GM23338 (cell line): Measurements from ENCODE around the gene SEMA4D. TPM values are rescaled to one million over a fixed set of nuclear protein-coding genes. Genes with fewer than 3 reads are reported as not detected.

Experiments
- ATAC-seq: fragments of 200-7000 bp; cut with Tn5 transposase; 3 replicates; pipeline ENCODE4 v1.9.1; 2020
- DNase-seq: peaks from one replicate; pipeline ENCODE4 v3.0.0-alpha.2; 2015; ENCODE audit warnings: low spot score
- H2AFZ ChIP-seq: fragments of 200-600 bp; sonication (generic); 2 replicates; pipeline ENCODE4 v1.8.0; 2016; ENCODE audit warnings: antibody characterized with exemption, mild to moderate bottlenecking, moderate library complexity
- H3F3A ChIP-seq: fragments of 200-600 bp; sonication (generic); replicated peaks from 2 replicates; pipeline ENCODE4 v1.8.0; 2017; ENCODE audit warnings: antibody characterized with exemption, mixed run types, low read depth
- H3K27ac ChIP-seq: fragments of 200-600 bp; sonication (generic); 2 replicates; pipeline ENCODE4 v1.6.1; 2016; ENCODE audit warnings: low read depth
- H3K27me3 ChIP-seq: fragments of 200-600 bp; sonication (generic); 2 replicates; pipeline ENCODE4 v1.8.0; 2016; ENCODE audit warnings: mild to moderate bottlenecking, mixed run types, moderate library complexity; ENCODE audit not compliant: insufficient read depth
- H3K36me3 ChIP-seq: fragments of 200-600 bp; sonication (generic); 2 replicates; pipeline ENCODE4 v1.8.0; 2016; ENCODE audit warnings: mild to moderate bottlenecking; ENCODE audit not compliant: insufficient read depth
- H3K4me1 ChIP-seq: fragments of 200-600 bp; sonication (generic); 2 replicates; pipeline ENCODE4 v1.8.0; 2016; ENCODE audit warnings: mild to moderate bottlenecking, moderate library complexity; ENCODE audit not compliant: insufficient read depth
- H3K4me2 ChIP-seq: fragments of 200-600 bp; sonication (generic); 2 replicates; pipeline ENCODE4 v1.7.1; 2017; ENCODE audit warnings: mixed run types
- H3K4me3 ChIP-seq: fragments of 200-600 bp; sonication (generic); 2 replicates; pipeline ENCODE4 v1.6.1; 2016; ENCODE audit warnings: mixed run types
- H3K79me2 ChIP-seq: fragments of 200-600 bp; sonication (generic); replicated peaks from 2 replicates; pipeline ENCODE4 v1.8.0; 2017; ENCODE audit warnings: mild to moderate bottlenecking; ENCODE audit not compliant: insufficient read depth
- H3K9me2 ChIP-seq: fragments of 200-600 bp; sonication (generic); 2 replicates; pipeline ENCODE4 v1.8.0; 2017; ENCODE audit not compliant: insufficient read depth
- H4K20me1 ChIP-seq: fragments of 200-600 bp; sonication (generic); replicated peaks from 2 replicates; pipeline ENCODE4 v1.8.0; 2017; ENCODE audit warnings: mild to moderate bottlenecking; ENCODE audit not compliant: insufficient read depth
- H3K27ac Mint-ChIP-seq: 2 replicates; pipeline ENCODE4 v1.8.0; 2020; ENCODE audit warnings: inconsistent platforms, mild to moderate bottlenecking, moderate library complexity, mixed read lengths
- H3K27me3 Mint-ChIP-seq: 3 replicates; pipeline ENCODE4 v1.8.0; 2022; ENCODE audit warnings: low read depth, mild to moderate bottlenecking, moderate library complexity, mixed read lengths, inconsistent platforms; ENCODE audit not compliant: insufficient read depth, poor library complexity
- H3K36me3 Mint-ChIP-seq: 3 replicates; pipeline ENCODE4 v1.8.0; 2021; ENCODE audit warnings: low read depth, mild to moderate bottlenecking, inconsistent platforms, moderate library complexity, mixed read lengths
- H3K4me1 Mint-ChIP-seq: 3 replicates; pipeline ENCODE4 v1.8.0; 2020; ENCODE audit warnings: mild to moderate bottlenecking, inconsistent platforms, mixed read lengths
- H3K4me3 Mint-ChIP-seq: 3 replicates; pipeline ENCODE4 v1.8.0; 2021; ENCODE audit warnings: moderate library complexity, mild to moderate bottlenecking, inconsistent platforms, mixed read lengths
- H3K9me3 Mint-ChIP-seq: 3 replicates; pipeline ENCODE4 v1.8.0; 2020; ENCODE audit warnings: moderate library complexity, mild to moderate bottlenecking, inconsistent platforms, mixed read lengths
- EZH2 ChIP-seq: fragments of 200-600 bp; sonication (generic); IDR thresholded peaks from one replicate; pipeline ENCODE4 v1.8.0; 2017; ENCODE audit warnings: antibody characterized with exemption, mild to moderate bottlenecking, low read depth; ENCODE audit not compliant: unreplicated experiment
- JUNB ChIP-seq: IDR thresholded peaks from one replicate; pipeline ENCODE4 v1.6.1; 2016; ENCODE audit warnings: antibody characterized with exemption; ENCODE audit not compliant: unreplicated experiment
- ZNF114 ChIP-seq: fragments of 250-450 bp; sonication (Bioruptor Pico); IDR thresholded peaks from 2 replicates; pipeline ENCODE4 v1.5.0; 2020; ENCODE audit warnings: mild to moderate bottlenecking, moderate library complexity
- polyA plus RNA-seq: library from polyadenylated mRNA; unstranded; fragments of >200 nt; fragmentation: Nextera tagmentation; extraction: Ambion mirVana; gene quantifications from 2 replicates; pipeline ENCODE4 v1.2.1, GENCODE V29; 2016
- total RNA-seq: library from RNA; depleted of rRNA; stranded (reverse); fragments of >200 nt; shearing (Covaris generic); gene quantifications from 2 replicates; pipeline ENCODE4 v1.2.3, GENCODE V29; 2014
- TF ChIP-seq, protein P1 (sequence below), 2 experiments: fragments of 200-600 bp in 1 of 2; sonication (generic) in 1 of 2; conservative IDR thresholded peaks; 2 replicates each; pipeline versions ENCODE4 v1.5.1 to v1.6.1; 2016 to 2017; ENCODE audit warnings: antibody characterized with exemption in 2 of 2, low read depth in 2 of 2, mild to moderate bottlenecking in 2 of 2, moderate library complexity in 1 of 2
- TF ChIP-seq, protein P2 (sequence below): fragments of 250-450 bp; sonication (Bioruptor Pico); IDR thresholded peaks from 2 replicates; pipeline ENCODE4 v1.5.0; 2020; ENCODE audit warnings: mild to moderate bottlenecking, moderate library complexity

The SEMA4D gene
- total and polyA plus RNA-seq, 2 experiments from 2014 or later: 19.3 to 63.0 TPM

DNA sequence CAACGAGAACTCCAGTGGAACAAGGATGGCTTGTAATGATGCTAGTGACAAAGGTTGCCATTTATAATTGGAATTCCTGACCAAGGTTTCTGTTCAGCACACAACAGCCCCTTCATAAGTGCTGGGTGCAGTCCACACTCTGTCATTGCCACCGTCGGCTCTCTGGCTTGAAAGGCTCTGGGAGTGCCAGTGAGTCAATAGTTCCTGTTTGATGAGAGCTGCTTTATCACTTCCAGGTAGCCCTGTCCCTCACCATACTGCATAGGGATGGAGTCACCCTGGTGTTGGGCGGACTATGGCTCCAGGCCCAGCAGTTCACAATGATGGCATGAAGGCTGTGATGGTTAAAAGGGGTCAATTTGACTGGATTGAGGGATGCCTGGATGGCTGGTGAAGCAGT lies 34.6 kb upstream of the SEMA4D start:
- no peak for ATAC-seq
- Histone ChIP-seq H3F3A (no peaks in the 10 kb centered on the region), H3K4me1 (no peaks in the 10 kb centered on the region), H3K27ac (no peak overlapping the region), H2AFZ (no peak overlapping the region), H3K79me2 (no peaks in the 10 kb centered on the region), H4K20me1 (no peaks in the 10 kb centered on the region), H3K4me3 (no peak overlapping the region), H3K36me3 (no peaks in the 10 kb centered on the region), H3K27me3 (no peaks in the 10 kb centered on the region), H3K9me2 (no peaks in the 10 kb centered on the region), H3K4me2 (no peak overlapping the region)
- H3K4me1 Mint-ChIP-seq: peaks cover 5% of the 10 kb centered on the region
- no peak overlapping the region for H3K27ac Mint-ChIP-seq
- H3K27me3 Mint-ChIP-seq: peaks cover 6% of the 10 kb centered on the region
- DNase-seq: no peak
- TF ChIP-seq ZNF114 (CRISPR knock-in tag) (no peak), JUNB (no peak), EZH2 (no peak)
- TF ChIP-seq, protein P1, sequence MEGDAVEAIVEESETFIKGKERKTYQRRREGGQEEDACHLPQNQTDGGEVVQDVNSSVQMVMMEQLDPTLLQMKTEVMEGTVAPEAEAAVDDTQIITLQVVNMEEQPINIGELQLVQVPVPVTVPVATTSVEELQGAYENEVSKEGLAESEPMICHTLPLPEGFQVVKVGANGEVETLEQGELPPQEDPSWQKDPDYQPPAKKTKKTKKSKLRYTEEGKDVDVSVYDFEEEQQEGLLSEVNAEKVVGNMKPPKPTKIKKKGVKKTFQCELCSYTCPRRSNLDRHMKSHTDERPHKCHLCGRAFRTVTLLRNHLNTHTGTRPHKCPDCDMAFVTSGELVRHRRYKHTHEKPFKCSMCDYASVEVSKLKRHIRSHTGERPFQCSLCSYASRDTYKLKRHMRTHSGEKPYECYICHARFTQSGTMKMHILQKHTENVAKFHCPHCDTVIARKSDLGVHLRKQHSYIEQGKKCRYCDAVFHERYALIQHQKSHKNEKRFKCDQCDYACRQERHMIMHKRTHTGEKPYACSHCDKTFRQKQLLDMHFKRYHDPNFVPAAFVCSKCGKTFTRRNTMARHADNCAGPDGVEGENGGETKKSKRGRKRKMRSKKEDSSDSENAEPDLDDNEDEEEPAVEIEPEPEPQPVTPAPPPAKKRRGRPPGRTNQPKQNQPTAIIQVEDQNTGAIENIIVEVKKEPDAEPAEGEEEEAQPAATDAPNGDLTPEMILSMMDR (conservative IDR thresholded peaks at IDR 0.05; ENCODE audit: low read depth in 2 of 2): no peak
- TF ChIP-seq, protein P2, sequence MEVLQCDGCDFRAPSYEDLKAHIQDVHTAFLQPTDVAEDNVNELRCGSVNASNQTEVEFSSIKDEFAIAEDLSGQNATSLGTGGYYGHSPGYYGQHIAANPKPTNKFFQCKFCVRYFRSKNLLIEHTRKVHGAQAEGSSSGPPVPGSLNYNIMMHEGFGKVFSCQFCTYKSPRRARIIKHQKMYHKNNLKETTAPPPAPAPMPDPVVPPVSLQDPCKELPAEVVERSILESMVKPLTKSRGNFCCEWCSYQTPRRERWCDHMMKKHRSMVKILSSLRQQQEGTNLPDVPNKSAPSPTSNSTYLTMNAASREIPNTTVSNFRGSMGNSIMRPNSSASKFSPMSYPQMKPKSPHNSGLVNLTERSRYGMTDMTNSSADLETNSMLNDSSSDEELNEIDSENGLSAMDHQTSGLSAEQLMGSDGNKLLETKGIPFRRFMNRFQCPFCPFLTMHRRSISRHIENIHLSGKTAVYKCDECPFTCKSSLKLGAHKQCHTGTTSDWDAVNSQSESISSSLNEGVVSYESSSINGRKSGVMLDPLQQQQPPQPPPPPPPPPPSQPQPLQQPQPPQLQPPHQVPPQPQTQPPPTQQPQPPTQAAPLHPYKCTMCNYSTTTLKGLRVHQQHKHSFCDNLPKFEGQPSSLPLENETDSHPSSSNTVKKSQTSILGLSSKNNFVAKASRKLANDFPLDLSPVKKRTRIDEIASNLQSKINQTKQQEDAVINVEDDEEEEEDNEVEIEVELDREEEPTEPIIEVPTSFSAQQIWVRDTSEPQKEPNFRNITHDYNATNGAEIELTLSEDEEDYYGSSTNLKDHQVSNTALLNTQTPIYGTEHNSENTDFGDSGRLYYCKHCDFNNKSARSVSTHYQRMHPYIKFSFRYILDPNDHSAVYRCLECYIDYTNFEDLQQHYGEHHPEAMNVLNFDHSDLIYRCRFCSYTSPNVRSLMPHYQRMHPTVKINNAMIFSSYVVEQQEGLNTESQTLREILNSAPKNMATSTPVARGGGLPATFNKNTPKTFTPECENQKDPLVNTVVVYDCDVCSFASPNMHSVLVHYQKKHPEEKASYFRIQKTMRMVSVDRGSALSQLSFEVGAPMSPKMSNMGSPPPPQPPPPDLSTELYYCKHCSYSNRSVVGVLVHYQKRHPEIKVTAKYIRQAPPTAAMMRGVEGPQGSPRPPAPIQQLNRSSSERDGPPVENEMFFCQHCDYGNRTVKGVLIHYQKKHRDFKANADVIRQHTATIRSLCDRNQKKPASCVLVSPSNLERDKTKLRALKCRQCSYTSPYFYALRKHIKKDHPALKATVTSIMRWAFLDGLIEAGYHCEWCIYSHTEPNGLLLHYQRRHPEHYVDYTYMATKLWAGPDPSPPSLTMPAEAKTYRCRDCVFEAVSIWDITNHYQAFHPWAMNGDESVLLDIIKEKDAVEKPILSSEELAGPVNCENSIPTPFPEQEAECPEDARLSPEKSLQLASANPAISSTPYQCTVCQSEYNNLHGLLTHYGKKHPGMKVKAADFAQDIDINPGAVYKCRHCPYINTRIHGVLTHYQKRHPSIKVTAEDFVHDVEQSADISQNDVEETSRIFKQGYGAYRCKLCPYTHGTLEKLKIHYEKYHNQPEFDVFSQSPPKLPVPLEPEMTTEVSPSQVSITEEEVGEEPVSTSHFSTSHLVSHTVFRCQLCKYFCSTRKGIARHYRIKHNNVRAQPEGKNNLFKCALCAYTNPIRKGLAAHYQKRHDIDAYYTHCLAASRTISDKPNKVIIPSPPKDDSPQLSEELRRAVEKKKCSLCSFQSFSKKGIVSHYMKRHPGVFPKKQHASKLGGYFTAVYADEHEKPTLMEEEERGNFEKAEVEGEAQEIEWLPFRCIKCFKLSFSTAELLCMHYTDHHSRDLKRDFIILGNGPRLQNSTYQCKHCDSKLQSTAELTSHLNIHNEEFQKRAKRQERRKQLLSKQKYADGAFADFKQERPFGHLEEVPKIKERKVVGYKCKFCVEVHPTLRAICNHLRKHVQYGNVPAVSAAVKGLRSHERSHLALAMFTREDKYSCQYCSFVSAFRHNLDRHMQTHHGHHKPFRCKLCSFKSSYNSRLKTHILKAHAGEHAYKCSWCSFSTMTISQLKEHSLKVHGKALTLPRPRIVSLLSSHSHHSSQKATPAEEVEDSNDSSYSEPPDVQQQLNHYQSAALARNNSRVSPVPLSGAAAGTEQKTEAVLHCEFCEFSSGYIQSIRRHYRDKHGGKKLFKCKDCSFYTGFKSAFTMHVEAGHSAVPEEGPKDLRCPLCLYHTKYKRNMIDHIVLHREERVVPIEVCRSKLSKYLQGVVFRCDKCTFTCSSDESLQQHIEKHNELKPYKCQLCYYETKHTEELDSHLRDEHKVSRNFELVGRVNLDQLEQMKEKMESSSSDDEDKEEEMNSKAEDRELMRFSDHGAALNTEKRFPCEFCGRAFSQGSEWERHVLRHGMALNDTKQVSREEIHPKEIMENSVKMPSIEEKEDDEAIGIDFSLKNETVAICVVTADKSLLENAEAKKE (CRISPR knock-in tag): no peak
- no peak overlapping the region for H3K4me3 Mint-ChIP-seq
- H3K9me3 Mint-ChIP-seq: peaks cover 12% of the 10 kb centered on the region; the same call in 2 of the 3 replicates
- H3K36me3 Mint-ChIP-seq: no peaks in the 10 kb centered on the region
